ENCODE data around the gene MGAT3. TPM values are rescaled to one million over a fixed set of nuclear protein-coding genes. Genes with fewer than 3 reads are reported as not detected.

MGAT3 gene
- total and polyA plus RNA-seq, 9 of the 15 experiments (the other 6 are each of a cell fraction or from before 2014, with no cell fraction given) = 0.10 to 11.5 (median 4.6) TPM

GRCh38 chr22:39491696-39492095 lies 34.9 kb downstream of the MGAT3 start (continued):
- TF ChIP-seq MLLT1 (IDR thresholded peaks at IDR 0.05) = no peak
- no peak for TF ChIP-seq CGGBP1 (CRISPR knock-in tag; IDR thresholded peaks at IDR 0.05)
- TF ChIP-seq FOSL1 (tag; conservative IDR thresholded peaks at IDR 0.05) = no peak

- ChIA-PET CTCF (ENCODE audit: low intra/inter-chr PET ratio) (no interaction called here), POLR2A (interaction anchor here (1.5 kb wide), 1 partner anchor 31 kb away, joined by 4 read pairs; no protein-coding TSS in a partner anchor)
- no peak for ATAC-seq
- intact Hi-C loops (cut with micrococcal nuclease) = no loop called here
- H3K27me3 ChIP-seq (ENCODE audit: control insufficient read depth in 2 of 2, insufficient read depth in 2 of 2, low read length in 2 of 2) = no peaks in the 10 kb centered on the region
- 0 out of 4 replicates have a peak overlapping the region, but pooled peaks of 1 of the 2 experiments have one; percentile 17 for H3K9ac ChIP-seq (ENCODE audit: insufficient read depth in 1 of 2, low read depth in 2 of 2, low read length in 2 of 2)
- no peak overlapping the region for H3K27ac ChIP-seq (ENCODE audit: extremely low read depth, low read depth, low read length)
- H3K4me1 ChIP-seq (replicated peaks in 1 of 2; ENCODE audit: control insufficient read depth in 2 of 2, insufficient read depth in 2 of 2, low read length in 2 of 2) = peaks cover 34 to 42% of the 10 kb centered on the region in 2 experiments
- in situ Hi-C loops (cut with MboI) = no loop called here
- 46% methylated on average over 2 of the region's 3 CpGs for WGBS (ENCODE audit: insufficient coverage, low coverage, missing lambda C conversion rate)
- H3K79me2 ChIP-seq (ENCODE audit: control insufficient read depth, insufficient read depth, low read length) = peaks cover 23% of the 10 kb centered on the region; the same call in 2 of the 3 replicates
- H3K4me2 ChIP-seq (ENCODE audit: insufficient read depth, low read length) = no peak overlapping the region
- H2AFZ ChIP-seq (ENCODE audit: low read depth, low read length) = no peak overlapping the region
- H3K9me1 ChIP-seq (ENCODE audit: control insufficient read depth, insufficient read depth, low read length) = no peaks in the 10 kb centered on the region
- DNase-seq (ENCODE audit: extremely low read depth in 1 of 4, low spot score in 3 of 4) = no peak
- no peaks in the 10 kb centered on the region for H3K9me3 ChIP-seq (replicated peaks; ENCODE audit: control insufficient read depth, insufficient read depth, low read depth, low read length)
- H4K20me1 ChIP-seq (replicated peaks; ENCODE audit: control insufficient read depth, insufficient read depth, low read length) = no peaks in the 10 kb centered on the region
- no peak overlapping the region for H3K4me3 ChIP-seq
- BruUV-seq (replicated peaks) = no TSS peak
- FAIRE-seq = no peak
- H3K36me3 ChIP-seq (ENCODE audit: control insufficient read depth, insufficient read depth, low read length) = peaks cover 10% of the 10 kb centered on the region; the same call in 1 of the 3 replicates
- no peak for TF ChIP-seq TEAD1 (CRISPR knock-in tag; IDR thresholded peaks at IDR 0.05)
- no peak for TF ChIP-seq HMG20B (CRISPR knock-in tag; IDR thresholded peaks at IDR 0.05)
- TF ChIP-seq GABPB2 (CRISPR knock-in tag; conservative IDR thresholded peaks at IDR 0.05) = no peak
- TF ChIP-seq ADNP (tag; IDR thresholded peaks at IDR 0.05) = no peak
- no peak for TF ChIP-seq POLR2G (IDR thresholded peaks at IDR 0.05; ENCODE audit: low read depth, low read length)
- no peak for TF ChIP-seq HMBOX1 (IDR thresholded peaks at IDR 0.05)
- TF ChIP-seq IRF2 (CRISPR knock-in tag; IDR thresholded peaks at IDR 0.05) = no peak
- no peak for TF ChIP-seq GTF2F1 (IDR thresholded peaks at IDR 0.05; ENCODE audit: low read depth, low read length)
- TF ChIP-seq SRSF9 (IDR thresholded peaks at IDR 0.05; ENCODE audit: borderline replicate concordance, low read depth, low read length) = no peak
- no peak for TF ChIP-seq CBFB (CRISPR knock-in tag; IDR thresholded peaks at IDR 0.05)
- no peak for TF ChIP-seq TBL1XR1 (IDR thresholded peaks at IDR 0.05; ENCODE audit: low read length in 2 of 2)
- TF ChIP-seq ZNF280B (CRISPR knock-in tag; IDR thresholded peaks at IDR 0.05) = no peak
- TF ChIP-seq MYNN (IDR thresholded peaks at IDR 0.05) = no peak
- no peak for TF ChIP-seq MYNN (CRISPR knock-in tag; IDR thresholded peaks at IDR 0.05)
- TF ChIP-seq CREBBP (IDR thresholded peaks at IDR 0.05; ENCODE audit: low read depth, low read length) = no peak
- no peak for TF ChIP-seq GABPA (tag; conservative IDR thresholded peaks at IDR 0.05; ENCODE audit: low read depth)
- TF ChIP-seq U2AF2 (optimal IDR thresholded peaks at IDR 0.05; ENCODE audit: low read depth, low read length) = no peak
These were observed 35.4 kb downstream of the MGAT3 start for GRCh38 chr22:39492186-39492585.
